ENCODE measurements around the gene GPR89A.
"Not testable (repeated sequence)": the region's sequence is repeated elsewhere in the genome, so short reads cannot be mapped to it uniquely, and the experiment has no call there.

DNA sequence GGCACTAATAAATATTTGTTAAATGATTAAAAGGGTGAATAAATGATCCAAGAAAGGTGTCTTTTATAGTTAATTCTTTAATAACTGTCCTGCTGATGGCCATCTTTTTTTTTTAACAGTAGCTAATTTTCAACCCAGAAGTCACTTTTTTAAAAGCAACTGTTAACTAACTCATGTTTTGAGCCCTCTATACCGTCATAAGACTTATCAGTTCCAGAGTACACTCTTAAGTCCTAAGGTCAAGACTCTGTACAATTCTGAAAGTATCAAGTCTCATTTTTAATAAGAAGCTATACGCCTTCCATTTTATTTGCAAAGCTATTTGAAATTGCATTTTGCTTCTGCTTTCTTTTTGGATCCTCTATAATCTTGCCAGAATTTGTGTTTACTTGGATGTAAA lies 3.0 kb downstream of the GPR89A start:
- not testable (repeated sequence) for TF ChIP-seq CTCF (IDR thresholded peaks at IDR 0.05; ENCODE audit: borderline replicate concordance, extremely low read depth, low read length, poor library complexity, severe bottlenecking); EZH2 (IDR thresholded peaks at IDR 0.05; ENCODE audit: borderline replicate concordance, low read depth, low read length, severe bottlenecking)

All from DND-41 (cell line).